Astrocyte (in vitro differentiated cells and primary cell): ENCODE data around the gene CNNM2. TPM values are rescaled to one million over a fixed set of nuclear protein-coding genes. Genes with fewer than 3 reads are reported as not detected.
A peak's percentile ranks its signal among the peaks of the same experiment; 100 is the strongest.

ENCODE experiments used
- DNase-seq: peaks from one replicate; pipeline ENCODE4 v3.0.0-alpha.2; 2010; ENCODE audit warnings: low read depth
- FAIRE-seq: peaks from 2 replicates; lab custom pipeline; 2011; peaks lifted over from hg19 to GRCh38; lab: Jason Lieb, UNC
- H2AFZ ChIP-seq: 2 replicates; pipeline ENCODE4 v1.6.0; 2012; ENCODE audit warnings: low read depth, low read length, inconsistent platforms
- H3K27ac ChIP-seq: 2 replicates; pipeline ENCODE4 v1.5.1; 2011; ENCODE audit warnings: low read depth, low read length, inconsistent platforms
- H3K27me3 ChIP-seq: 2 replicates; pipeline ENCODE4 v1.6.0; 2011; ENCODE audit warnings: low read length, inconsistent platforms; ENCODE audit not compliant: insufficient read depth
- H3K36me3 ChIP-seq: 2 replicates; pipeline ENCODE4 v1.5.1; 2011; ENCODE audit warnings: low read length, inconsistent platforms; ENCODE audit not compliant: insufficient read depth
- H3K4me1 ChIP-seq: 2 replicates; pipeline ENCODE4 v1.5.1; 2011; ENCODE audit warnings: low read length, inconsistent platforms; ENCODE audit not compliant: insufficient read depth
- H3K4me2 ChIP-seq: 2 replicates; pipeline ENCODE4 v1.6.0; 2012; ENCODE audit warnings: low read length, inconsistent platforms
- H3K4me3 ChIP-seq: 2 replicates; pipeline ENCODE4 v1.5.1; 2011; ENCODE audit warnings: low read depth, mild to moderate bottlenecking, low read length, inconsistent platforms; ENCODE audit not compliant: insufficient read depth
- H3K79me2 ChIP-seq: 2 replicates; pipeline ENCODE4 v1.6.0; 2012; ENCODE audit warnings: mild to moderate bottlenecking, low read length, inconsistent platforms; ENCODE audit not compliant: insufficient read depth
- H3K9ac ChIP-seq: 2 replicates; pipeline ENCODE4 v1.6.0; 2012; ENCODE audit warnings: mild to moderate bottlenecking, low read length, inconsistent platforms
- H3K9me3 ChIP-seq: 2 replicates; pipeline ENCODE4 v1.5.1; 2012; ENCODE audit warnings: low read depth, mild to moderate bottlenecking, low read length, inconsistent platforms; ENCODE audit not compliant: insufficient read depth
- H4K20me1 ChIP-seq: 2 replicates; pipeline ENCODE4 v1.6.0; 2012; ENCODE audit warnings: low read length, inconsistent platforms; ENCODE audit not compliant: insufficient read depth
- H3K27ac Mint-ChIP-seq: one replicate; pipeline ENCODE4 v1.8.0; 2021; ENCODE audit warnings: mild to moderate bottlenecking, mixed read lengths; ENCODE audit not compliant: unreplicated experiment
- H3K27me3 Mint-ChIP-seq: one replicate; pipeline ENCODE4 v1.8.0; 2021; ENCODE audit warnings: low read depth, mixed read lengths; ENCODE audit not compliant: unreplicated experiment
- H3K36me3 Mint-ChIP-seq: one replicate; pipeline ENCODE4 v1.8.0; 2021; ENCODE audit warnings: low read depth, mixed read lengths; ENCODE audit not compliant: unreplicated experiment
- H3K4me1 Mint-ChIP-seq: one replicate; pipeline ENCODE4 v1.8.0; 2021; ENCODE audit warnings: low read depth, mixed read lengths; ENCODE audit not compliant: unreplicated experiment
- H3K4me3 Mint-ChIP-seq: one replicate; pipeline ENCODE4 v1.8.0; 2021; ENCODE audit warnings: mild to moderate bottlenecking, moderate library complexity, mixed read lengths; ENCODE audit not compliant: unreplicated experiment
- H3K9me3 Mint-ChIP-seq: one replicate; pipeline ENCODE4 v1.8.0; 2021; ENCODE audit warnings: mild to moderate bottlenecking, mixed read lengths; ENCODE audit not compliant: unreplicated experiment
- CTCF ChIP-seq: IDR thresholded peaks from 2 replicates; pipeline ENCODE4 v1.5.1; 2011; ENCODE audit warnings: low read depth, mild to moderate bottlenecking, inconsistent platforms, low read length, moderate library complexity; ENCODE audit not compliant: insufficient read depth
- EZH2 ChIP-seq: IDR thresholded peaks from 2 replicates; pipeline ENCODE4 v1.6.1; 2012; ENCODE audit warnings: mild to moderate bottlenecking, low read length, inconsistent platforms; ENCODE audit not compliant: insufficient read depth
- total RNA-seq: library from RNA; stranded (reverse); gene quantifications from 2 replicates; pipeline ENCODE4 v1.2.1, GENCODE V29; 2021

CNNM2 gene
- total RNA-seq, 1 donor from 2014 or later, result 9.9 TPM

- Mint-ChIP-seq H3K9me3 (no peaks in the 10 kb centered on the region), H3K27me3 (no peaks in the 10 kb centered on the region), H3K36me3 (peaks cover 4% of the 10 kb centered on the region), H3K27ac (no peak overlapping the region), H3K4me1 (peaks cover 9% of the 10 kb centered on the region), H3K4me3 (no peak overlapping the region)
- no peak overlapping the region for H3K9ac ChIP-seq
- H4K20me1 ChIP-seq, result no peaks in the 10 kb centered on the region
- H3K36me3 ChIP-seq, result no peaks in the 10 kb centered on the region
- no peak overlapping the region for H3K4me2 ChIP-seq
- H3K4me1 ChIP-seq, result no peaks in the 10 kb centered on the region
- FAIRE-seq (no peak), DNase-seq (no peak)
- TF ChIP-seq CTCF, result no peak
- no peak for TF ChIP-seq EZH2
- H3K27ac ChIP-seq, result no peak overlapping the region
- no peak overlapping the region for H2AFZ ChIP-seq
- no peaks in the 10 kb centered on the region for H3K9me3 ChIP-seq
- H3K27me3 ChIP-seq, result no peaks in the 10 kb centered on the region
- H3K79me2 ChIP-seq, result no peaks in the 10 kb centered on the region
- no peak overlapping the region for H3K4me3 ChIP-seq
Observed at GRCh38 chr10:103067956-103068355, 149.9 kb downstream of the CNNM2 start.

- H3K4me2 ChIP-seq, result no peak overlapping the region
- TF ChIP-seq EZH2, result no peak
- peak; percentile 61 for TF ChIP-seq CTCF
- no peaks in the 10 kb centered on the region for H3K9me3 ChIP-seq
- H3K9me3 Mint-ChIP-seq, result no peaks in the 10 kb centered on the region
- no peak overlapping the region for H3K27ac Mint-ChIP-seq
- no peak for FAIRE-seq
- no peak overlapping the region for H3K4me3 ChIP-seq
- H3K4me1 ChIP-seq, result no peaks in the 10 kb centered on the region
- no peaks in the 10 kb centered on the region for H3K27me3 ChIP-seq
- H3K36me3 ChIP-seq, result no peaks in the 10 kb centered on the region
- H2AFZ ChIP-seq, result no peak overlapping the region
- H4K20me1 ChIP-seq, result no peaks in the 10 kb centered on the region
- no peaks in the 10 kb centered on the region for H3K79me2 ChIP-seq
- no peak overlapping the region for H3K9ac ChIP-seq
- no peaks in the 10 kb centered on the region for H3K36me3 Mint-ChIP-seq
- peak; percentile 30 for DNase-seq
- peak overlapping the region; percentile 11 for H3K4me3 Mint-ChIP-seq
- no peak overlapping the region for H3K27ac ChIP-seq
- H3K27me3 Mint-ChIP-seq, result no peaks in the 10 kb centered on the region
- peaks cover 9% of the 10 kb centered on the region for H3K4me1 Mint-ChIP-seq
Observed at GRCh38 chr10:103069453-103070331, 151.6 kb downstream of the CNNM2 start.

GRCh38 chr10:103072276-103072675, 154.2 kb downstream of the CNNM2 start:
- Mint-ChIP-seq H3K9me3 (no peaks in the 10 kb centered on the region), H3K4me1 (peaks cover 9% of the 10 kb centered on the region), H3K27ac (no peak overlapping the region), H3K4me3 (no peak overlapping the region), H3K36me3 (peaks cover 10% of the 10 kb centered on the region), H3K27me3 (no peaks in the 10 kb centered on the region)
- Histone ChIP-seq H3K9me3 (no peaks in the 10 kb centered on the region), H3K79me2 (no peaks in the 10 kb centered on the region), H3K4me2 (no peak overlapping the region), H3K9ac (no peak overlapping the region), H3K4me1 (no peaks in the 10 kb centered on the region), H3K4me3 (no peak overlapping the region), H3K27me3 (no peaks in the 10 kb centered on the region), H3K36me3 (no peaks in the 10 kb centered on the region), H3K27ac (no peak overlapping the region), H2AFZ (no peak overlapping the region), H4K20me1 (no peaks in the 10 kb centered on the region)
- no peak for FAIRE-seq
- no peak for DNase-seq
- TF ChIP-seq CTCF, result no peak
- no peak for TF ChIP-seq EZH2
